T-helper 2 cell treated with Interferon-gamma antibody and Interleukin-4, amounts not matched to agents 5 μg/mL and 100 μg/mL, for 36 hours (primary cell): Measurements from ENCODE around the gene ZFYVE28.

Source experiments
- DNase-seq: peaks from one replicate; pipeline ENCODE4 v3.0.0; 2021; ENCODE audit warnings: low spot score
- H3K27ac Mint-ChIP-seq: one replicate; pipeline ENCODE4 v1.8.0; 2021; ENCODE audit warnings: mild to moderate bottlenecking, mixed read lengths
- H3K27me3 Mint-ChIP-seq: one replicate; pipeline ENCODE4 v1.8.0; 2021; ENCODE audit warnings: low read depth, mixed read lengths
- H3K36me3 Mint-ChIP-seq: one replicate; pipeline ENCODE4 v1.8.0; 2021; ENCODE audit warnings: low read depth, mixed read lengths
- H3K4me1 Mint-ChIP-seq: one replicate; pipeline ENCODE4 v1.8.0; 2021; ENCODE audit warnings: low read depth, mixed read lengths
- H3K4me3 Mint-ChIP-seq: one replicate; pipeline ENCODE4 v1.8.0; 2022; ENCODE audit warnings: mild to moderate bottlenecking, moderate library complexity, mixed read lengths
- H3K9me3 Mint-ChIP-seq: one replicate; pipeline ENCODE4 v1.8.0; 2021; ENCODE audit warnings: mixed read lengths

ZFYVE28 gene

GRCh38 chr4:2321279-2322196 lies 96.9 kb downstream of the ZFYVE28 start:
- H3K4me3 Mint-ChIP-seq: no peak overlapping the region
- peaks cover 10% of the 10 kb centered on the region for H3K9me3 Mint-ChIP-seq
- H3K27ac Mint-ChIP-seq: no peak overlapping the region
- no peak for DNase-seq
- H3K4me1 Mint-ChIP-seq: no peaks in the 10 kb centered on the region
- H3K27me3 Mint-ChIP-seq: peaks cover 4% of the 10 kb centered on the region
- no peaks in the 10 kb centered on the region for H3K36me3 Mint-ChIP-seq

GRCh38 chr4:2320746-2321145 lies 97.7 kb downstream of the ZFYVE28 start:
- no peak overlapping the region for H3K4me3 Mint-ChIP-seq
- H3K27me3 Mint-ChIP-seq: peaks cover under 1% of the 10 kb centered on the region
- H3K36me3 Mint-ChIP-seq: no peaks in the 10 kb centered on the region
- H3K9me3 Mint-ChIP-seq: peaks cover 6% of the 10 kb centered on the region
- H3K27ac Mint-ChIP-seq: no peak overlapping the region
- H3K4me1 Mint-ChIP-seq: no peaks in the 10 kb centered on the region
- no peak for DNase-seq

- Mint-ChIP-seq H3K4me3 (no peak overlapping the region), H3K36me3 (no peaks in the 10 kb centered on the region), H3K9me3 (peaks cover 6% of the 10 kb centered on the region), H3K27ac (no peak overlapping the region), H3K4me1 (no peaks in the 10 kb centered on the region), H3K27me3 (no peaks in the 10 kb centered on the region)
- DNase-seq: no peak
Measured at GRCh38 chr4:2320152-2320551, 98.3 kb downstream of the ZFYVE28 start.

- H3K4me1 Mint-ChIP-seq: no peaks in the 10 kb centered on the region
- H3K36me3 Mint-ChIP-seq: no peaks in the 10 kb centered on the region
- no peak for DNase-seq
- peaks cover 3% of the 10 kb centered on the region for H3K9me3 Mint-ChIP-seq
- H3K27ac Mint-ChIP-seq: no peak overlapping the region
- H3K27me3 Mint-ChIP-seq: no peaks in the 10 kb centered on the region
- no peak overlapping the region for H3K4me3 Mint-ChIP-seq
Measured at GRCh38 chr4:2318885-2319284, 99.6 kb downstream of the ZFYVE28 start.

- Mint-ChIP-seq H3K4me1 (no peaks in the 10 kb centered on the region), H3K9me3 (no peaks in the 10 kb centered on the region), H3K27me3 (no peaks in the 10 kb centered on the region), H3K4me3 (no peak overlapping the region), H3K27ac (no peak overlapping the region), H3K36me3 (no peaks in the 10 kb centered on the region)
- no peak for DNase-seq
Measured at GRCh38 chr4:2318476-2318875, 100.0 kb downstream of the ZFYVE28 start.

GRCh38 chr4:2313366-2313765 lies 105.1 kb downstream of the ZFYVE28 start:
- H3K27me3 Mint-ChIP-seq: no peaks in the 10 kb centered on the region
- no peaks in the 10 kb centered on the region for H3K4me1 Mint-ChIP-seq
- peaks cover 6% of the 10 kb centered on the region for H3K9me3 Mint-ChIP-seq

GRCh38 chr4:2306773-2307410 lies 111.6 kb downstream of the ZFYVE28 start:
- H3K9me3 Mint-ChIP-seq: peaks cover 12% of the 10 kb centered on the region
- H3K36me3 Mint-ChIP-seq: no peaks in the 10 kb centered on the region
- no peak overlapping the region for H3K4me3 Mint-ChIP-seq
- H3K27ac Mint-ChIP-seq: no peak overlapping the region
- H3K4me1 Mint-ChIP-seq: no peaks in the 10 kb centered on the region
- H3K27me3 Mint-ChIP-seq: no peaks in the 10 kb centered on the region
- DNase-seq: no peak

More at GRCh38 chr4:2313366-2313765, 105.1 kb downstream of the ZFYVE28 start:
- Mint-ChIP-seq H3K4me3 (no peak overlapping the region), H3K27ac (no peak overlapping the region), H3K36me3 (no peaks in the 10 kb centered on the region)
- DNase-seq: no peak

GRCh38 chr4:2305766-2306501 lies 112.5 kb downstream of the ZFYVE28 start:
- no peak for DNase-seq
- no peaks in the 10 kb centered on the region for H3K27me3 Mint-ChIP-seq
- no peak overlapping the region for H3K27ac Mint-ChIP-seq
- H3K4me3 Mint-ChIP-seq: no peak overlapping the region
- peaks cover 12% of the 10 kb centered on the region for H3K9me3 Mint-ChIP-seq
- no peaks in the 10 kb centered on the region for H3K36me3 Mint-ChIP-seq
- no peaks in the 10 kb centered on the region for H3K4me1 Mint-ChIP-seq

GRCh38 chr4:2304877-2305561 lies 113.4 kb downstream of the ZFYVE28 start:
- Mint-ChIP-seq H3K27ac (no peak overlapping the region), H3K27me3 (no peaks in the 10 kb centered on the region), H3K4me1 (no peaks in the 10 kb centered on the region), H3K9me3 (peaks cover 7% of the 10 kb centered on the region), H3K4me3 (no peak overlapping the region), H3K36me3 (no peaks in the 10 kb centered on the region)
- no peak for DNase-seq

- H3K27ac Mint-ChIP-seq: no peak overlapping the region
- H3K4me1 Mint-ChIP-seq: no peaks in the 10 kb centered on the region
- no peak overlapping the region for H3K4me3 Mint-ChIP-seq
- H3K27me3 Mint-ChIP-seq: no peaks in the 10 kb centered on the region
- DNase-seq: no peak
- no peaks in the 10 kb centered on the region for H3K36me3 Mint-ChIP-seq
- peaks cover 7% of the 10 kb centered on the region for H3K9me3 Mint-ChIP-seq
Measured at GRCh38 chr4:2304321-2304876, 114.0 kb downstream of the ZFYVE28 start.

- Mint-ChIP-seq H3K4me3 (no peak overlapping the region), H3K27ac (no peak overlapping the region), H3K36me3 (no peaks in the 10 kb centered on the region), H3K4me1 (no peaks in the 10 kb centered on the region), H3K27me3 (no peaks in the 10 kb centered on the region), H3K9me3 (peaks cover 7% of the 10 kb centered on the region)
- no peak for DNase-seq
Measured at GRCh38 chr4:2303686-2304320, 114.6 kb downstream of the ZFYVE28 start.

GRCh38 chr4:2303121-2303685 lies 115.2 kb downstream of the ZFYVE28 start:
- no peak for DNase-seq
- H3K27ac Mint-ChIP-seq: no peak overlapping the region
- peaks cover 7% of the 10 kb centered on the region for H3K9me3 Mint-ChIP-seq
- no peaks in the 10 kb centered on the region for H3K4me1 Mint-ChIP-seq
- no peak overlapping the region for H3K4me3 Mint-ChIP-seq
- no peaks in the 10 kb centered on the region for H3K27me3 Mint-ChIP-seq
- no peaks in the 10 kb centered on the region for H3K36me3 Mint-ChIP-seq
